ENCODE results near the gene LSM12. TPM values are rescaled to one million over a fixed set of nuclear protein-coding genes. Genes with fewer than 3 reads are reported as not detected.
"Not testable (repeated sequence)": the region's sequence is repeated elsewhere in the genome, so short reads cannot be mapped to it uniquely, and the experiment has no call there.

Gene LSM12
- total RNA-seq, 1 experiment from 2014 or later, result 52.5 TPM

DNA sequence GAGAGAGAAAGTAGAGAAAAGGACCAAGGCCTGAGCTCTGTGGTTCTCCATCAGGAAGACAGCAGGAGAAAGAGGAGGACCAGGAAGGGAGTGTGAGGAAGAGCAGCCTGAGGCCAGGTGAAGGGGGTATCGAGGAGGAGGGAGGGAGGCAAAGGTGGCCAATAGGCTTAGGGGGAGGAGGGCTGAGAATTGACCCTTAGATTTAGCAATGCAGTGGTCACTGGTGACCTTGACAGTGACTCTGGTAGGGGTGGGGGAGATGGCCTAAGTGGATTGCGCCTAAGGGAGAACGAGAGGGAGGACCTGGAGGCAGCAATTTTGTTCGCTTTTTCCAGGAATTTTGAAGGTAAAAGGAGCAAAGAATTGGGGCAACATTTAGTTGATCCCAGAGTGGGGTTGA lies 67.4 kb downstream of the LSM12 start:
- H3K4me1 ChIP-seq (ENCODE audit: insufficient read depth, low read length, poor library complexity, severe bottlenecking), result no peaks in the 10 kb centered on the region
- intact Hi-C loops (cut with micrococcal nuclease; ENCODE audit: unreplicated experiment), result no loop called here
- H3K27me3 ChIP-seq (replicated peaks; ENCODE audit: insufficient read depth, low read depth, low read length, poor library complexity), result no peaks in the 10 kb centered on the region
- no peak for DNase-seq (ENCODE audit: low spot score)
- H3K27ac ChIP-seq (ENCODE audit: low read depth, low read length, poor library complexity, severe bottlenecking), result no peak overlapping the region
- POLR2A ChIA-PET (ENCODE audit: low non-redundant PET), result no interaction called here
- CTCF ChIA-PET, result no interaction called here
- BruUV-seq (replicated peaks), result no TSS peak
- no peaks in the 10 kb centered on the region for H3K9me3 ChIP-seq (ENCODE audit: low read depth, low read length, poor library complexity, severe bottlenecking)
- TF ChIP-seq CTCF (conservative IDR thresholded peaks at IDR 0.05; ENCODE audit: low read depth, low read length), result no peak
- TF ChIP-seq EZH2 (IDR thresholded peaks at IDR 0.05; ENCODE audit: borderline replicate concordance, low read depth, low read length, poor library complexity, severe bottlenecking), result no peak
- H3K4me3 ChIP-seq (ENCODE audit: low read depth, low read length, poor library complexity, severe bottlenecking), result no peak overlapping the region
- H3K36me3 ChIP-seq (ENCODE audit: insufficient read depth, low read length, poor library complexity, severe bottlenecking), result no peaks in the 10 kb centered on the region

DNA sequence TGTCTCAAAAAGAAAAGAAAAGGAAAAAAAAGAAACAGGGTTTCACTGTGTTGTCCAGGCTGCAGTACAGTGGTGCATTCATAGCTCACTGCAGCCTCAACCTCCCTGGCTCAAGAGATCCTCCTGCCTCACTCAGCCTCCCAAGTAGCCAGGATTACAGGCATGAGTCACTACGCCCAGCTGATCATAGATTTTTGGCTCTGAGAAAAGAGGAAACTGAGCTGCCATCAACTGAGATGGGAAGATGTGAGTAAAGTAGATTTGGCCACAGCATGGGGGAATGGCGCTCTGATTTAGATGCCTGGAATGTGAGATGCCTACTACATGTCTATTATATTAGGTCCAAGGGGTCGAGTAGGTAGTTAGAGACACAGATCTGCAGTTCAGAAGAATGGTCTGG lies 67.9 kb downstream of the LSM12 start:
- BruUV-seq (replicated peaks), result no TSS peak
- intact Hi-C loops (cut with micrococcal nuclease; ENCODE audit: unreplicated experiment), result no loop called here
- Histone ChIP-seq H3K27me3 (replicated peaks; ENCODE audit: insufficient read depth, low read depth, low read length, poor library complexity) (no peaks in the 10 kb centered on the region), H3K4me1 (ENCODE audit: insufficient read depth, low read length, poor library complexity, severe bottlenecking) (no peaks in the 10 kb centered on the region), H3K9me3 (ENCODE audit: low read depth, low read length, poor library complexity, severe bottlenecking) (no peaks in the 10 kb centered on the region), H3K36me3 (ENCODE audit: insufficient read depth, low read length, poor library complexity, severe bottlenecking) (no peaks in the 10 kb centered on the region), H3K27ac (ENCODE audit: low read depth, low read length, poor library complexity, severe bottlenecking) (no peak overlapping the region), H3K4me3 (ENCODE audit: low read depth, low read length, poor library complexity, severe bottlenecking) (no peak overlapping the region)
- TF ChIP-seq CTCF (conservative IDR thresholded peaks at IDR 0.05; ENCODE audit: low read depth, low read length) (no peak), EZH2 (IDR thresholded peaks at IDR 0.05; ENCODE audit: borderline replicate concordance, low read depth, low read length, poor library complexity, severe bottlenecking) (no peak)
- no peak for DNase-seq (ENCODE audit: low spot score)
- POLR2A ChIA-PET (ENCODE audit: low non-redundant PET), result no interaction called here
- CTCF ChIA-PET, result no interaction called here

GRCh38 chr17:43997180-43997579 lies 69.3 kb downstream of the LSM12 start:
- POLR2A ChIA-PET (ENCODE audit: low non-redundant PET); BruUV-seq (replicated peaks); DNase-seq (ENCODE audit: low spot score); H3K9me3 ChIP-seq (ENCODE audit: low read depth, low read length, poor library complexity, severe bottlenecking); intact Hi-C loops (cut with micrococcal nuclease; ENCODE audit: unreplicated experiment); H3K4me3 ChIP-seq (ENCODE audit: low read depth, low read length, poor library complexity, severe bottlenecking); H3K4me1 ChIP-seq (ENCODE audit: insufficient read depth, low read length, poor library complexity, severe bottlenecking); H3K36me3 ChIP-seq (ENCODE audit: insufficient read depth, low read length, poor library complexity, severe bottlenecking); H3K27me3 ChIP-seq (replicated peaks; ENCODE audit: insufficient read depth, low read depth, low read length, poor library complexity); H3K27ac ChIP-seq (ENCODE audit: low read depth, low read length, poor library complexity, severe bottlenecking): not testable (repeated sequence)
- CTCF ChIA-PET, result interaction anchor here (0.6 to 1.0 kb wide), 2 partner anchors 45 to 53 kb away, joined by 3 read pairs; no protein-coding TSS in a partner anchor

DNA sequence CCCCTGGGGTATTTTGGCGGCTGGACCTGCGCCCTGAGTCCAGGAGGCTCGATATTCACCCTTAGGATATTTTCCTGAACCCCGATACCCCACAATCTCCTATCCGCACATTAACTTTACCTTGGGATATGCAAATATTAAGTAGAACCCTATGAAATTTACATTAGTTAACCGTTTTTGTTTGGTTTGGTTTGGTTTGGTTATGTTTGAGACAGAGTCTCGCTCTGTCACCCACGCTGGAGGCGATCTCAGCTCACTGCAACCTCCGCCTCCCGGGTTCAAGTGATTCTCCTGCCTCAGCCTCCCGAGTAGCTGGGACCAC lies 71.4 kb downstream of the LSM12 start:
- ChIA-PET CTCF (no interaction called here), POLR2A (ENCODE audit: low non-redundant PET) (no interaction called here)
- Histone ChIP-seq H3K4me3 (ENCODE audit: low read depth, low read length, poor library complexity, severe bottlenecking) (peak overlapping the region; percentile 37), H3K36me3 (ENCODE audit: insufficient read depth, low read length, poor library complexity, severe bottlenecking) (no peaks in the 10 kb centered on the region), H3K9me3 (ENCODE audit: low read depth, low read length, poor library complexity, severe bottlenecking) (no peaks in the 10 kb centered on the region), H3K27ac (ENCODE audit: low read depth, low read length, poor library complexity, severe bottlenecking) (no peak overlapping the region), H3K27me3 (replicated peaks; ENCODE audit: insufficient read depth, low read depth, low read length, poor library complexity) (no peaks in the 10 kb centered on the region), H3K4me1 (ENCODE audit: insufficient read depth, low read length, poor library complexity, severe bottlenecking) (no peaks in the 10 kb centered on the region)
- no TSS peak for BruUV-seq (replicated peaks)
- intact Hi-C loops (cut with micrococcal nuclease; ENCODE audit: unreplicated experiment), result loop anchor here (1.0 to 2.0 kb wide), 2 partner anchors 51 to 116 kb away; no protein-coding TSS in a partner anchor
- TF ChIP-seq CTCF (conservative IDR thresholded peaks at IDR 0.05; ENCODE audit: low read depth, low read length) (no peak), EZH2 (IDR thresholded peaks at IDR 0.05; ENCODE audit: borderline replicate concordance, low read depth, low read length, poor library complexity, severe bottlenecking) (no peak)
- no peak for DNase-seq (ENCODE audit: low spot score)
